GM12878 (cell line): ENCODE measurements around the gene DEGS2. TPM values are rescaled to one million over a fixed set of nuclear protein-coding genes. Genes with fewer than 3 reads are reported as not detected.
"Not testable (repeated sequence)": the region's sequence is repeated elsewhere in the genome, so short reads cannot be mapped to it uniquely, and the experiment has no call there.

ENCODE experiments used
- ATAC-seq: fragments of 200-7000 bp; cut with Tn5 transposase; 3 replicates; pipeline ENCODE4 v1.9.1; 2020; ENCODE audit warnings: mild to moderate bottlenecking, moderate library complexity
- BruUV-seq: library from RNA; stranded (reverse); fragments of 400-500 nt; replicated peaks from 2 replicates; lab custom pipeline; 2021; lab: Mats Ljungman, UMichigan
- CTCF ChIA-PET: fragments of 300-600 bp; sonication (Branson Sonifier 250); formaldehyde crosslinking; extraction: SDS; loops from one replicate; lab custom pipeline; 2021; ENCODE audit warnings: inconsistent platforms; lab: Yijun Ruan, JAX
- POLR2A ChIA-PET: fragments of 350-600 bp; formaldehyde crosslinking; extraction: SDS; loops from one replicate; lab custom pipeline; 2021; ENCODE audit warnings: inconsistent platforms; lab: Charles Lee
- RAD21 ChIA-PET: fragments of 300-600 bp; sonication (Branson Sonifier 250); formaldehyde crosslinking; loops from one replicate; lab custom pipeline; 2023; ENCODE audit warnings: antibody characterized with exemption; ENCODE audit not compliant: unreplicated experiment; lab: Charles Lee
- SMC1A ChIA-PET: fragments of 300-600 bp; sonication (Branson Sonifier 250); formaldehyde crosslinking; loops from one replicate; lab custom pipeline; 2023; ENCODE audit not compliant: unreplicated experiment, uncharacterized antibody; lab: Charles Lee
- DNase-seq: peaks from one replicate; pipeline ENCODE4 v3.0.0-alpha.2; 2011; ENCODE audit warnings: low read depth, low spot score
- FAIRE-seq: peaks from 3 replicates; lab custom pipeline; 2011; peaks lifted over from hg19 to GRCh38; lab: Jason Lieb, UNC
- H2AFZ ChIP-seq: 2 replicates; pipeline ENCODE4 v1.6.0; 2011; ENCODE audit warnings: low read depth, low read length, control low read depth; ENCODE audit not compliant: control insufficient read depth
- H3K27ac ChIP-seq: 2 replicates; pipeline ENCODE4 v1.5.1; 2011; ENCODE audit warnings: control low read depth; ENCODE audit not compliant: control insufficient read depth, insufficient read depth
- H3K27me3 ChIP-seq, 2 experiments: replicated peaks in 1 of 2; 2 replicates each; pipeline versions ENCODE4 v1.6.0 to v1.6.1; 2011; ENCODE audit warnings: low read length in 1 of 2; ENCODE audit not compliant: control insufficient read depth in 2 of 2, insufficient read depth in 2 of 2
- H3K36me3 ChIP-seq, 2 experiments: 2 replicates each; pipeline ENCODE4 v1.5.1; 2011; ENCODE audit warnings: low read length in 1 of 2; ENCODE audit not compliant: control insufficient read depth in 2 of 2, insufficient read depth in 2 of 2
- H3K4me1 ChIP-seq: 2 replicates; pipeline ENCODE4 v1.6.1; 2011; ENCODE audit warnings: mild to moderate bottlenecking, low read length, moderate library complexity, mixed read lengths; ENCODE audit not compliant: control insufficient read depth, insufficient read depth
- H3K4me2 ChIP-seq: 2 replicates; pipeline ENCODE4 v1.6.0; 2011; ENCODE audit warnings: control low read depth; ENCODE audit not compliant: control insufficient read depth, insufficient read depth
- H3K4me3 ChIP-seq: fragments of 200-600 bp; sonication (generic); 2 replicates; pipeline ENCODE4 v1.5.1; 2016
- H3K79me2 ChIP-seq: 2 replicates; pipeline ENCODE4 v1.6.0; 2011; ENCODE audit warnings: low read length; ENCODE audit not compliant: control insufficient read depth, insufficient read depth
- H3K9ac ChIP-seq: 2 replicates; pipeline ENCODE4 v1.8.0; 2011; ENCODE audit warnings: low read length, control low read depth, mixed read lengths; ENCODE audit not compliant: control insufficient read depth, insufficient read depth
- H3K9me3 ChIP-seq: replicated peaks from 3 replicates; pipeline ENCODE4 v1.5.1; 2011; ENCODE audit warnings: mild to moderate bottlenecking, low read length; ENCODE audit not compliant: control insufficient read depth, insufficient read depth
- H4K20me1 ChIP-seq: 2 replicates; pipeline ENCODE4 v1.6.0; 2011; ENCODE audit not compliant: control insufficient read depth, insufficient read depth
- CHD1 ChIP-seq: IDR thresholded peaks from 2 replicates; pipeline ENCODE4 v1.6.1; 2012; ENCODE audit warnings: low read depth, low read length, improper control_type of control experiment
- IKZF1 ChIP-seq: fragments of 450-650 bp; conservative IDR thresholded peaks from 2 replicates; pipeline ENCODE4 v1.6.1; 2017; ENCODE audit warnings: antibody characterized with exemption, mild to moderate bottlenecking
- IKZF2 ChIP-seq, 2 experiments: fragments of 450-650 bp; IDR thresholded peaks; 2 replicates each; pipeline ENCODE4 v1.6.1; 2017; ENCODE audit warnings: mild to moderate bottlenecking in 2 of 2, moderate library complexity in 2 of 2
- MLLT1 ChIP-seq: fragments of 450-650 bp; IDR thresholded peaks from 2 replicates; pipeline ENCODE4 v1.6.1; 2016; ENCODE audit warnings: mild to moderate bottlenecking
- NR2C2 ChIP-seq: IDR thresholded peaks from 2 replicates; pipeline ENCODE4 v1.6.1; 2011; ENCODE audit warnings: borderline replicate concordance, low read depth; ENCODE audit not compliant: control insufficient read depth, insufficient read length
- PAX8 ChIP-seq: fragments of 450-650 bp; IDR thresholded peaks from 2 replicates; pipeline ENCODE4 v1.6.1; 2017; ENCODE audit warnings: mild to moderate bottlenecking, moderate library complexity
- PML ChIP-seq: IDR thresholded peaks from 2 replicates; pipeline ENCODE4 v1.6.1; 2012; ENCODE audit warnings: low read length, inconsistent platforms
- RUNX3 ChIP-seq: IDR thresholded peaks from 2 replicates; pipeline ENCODE4 v1.6.1; 2012; ENCODE audit warnings: low read length, inconsistent platforms
- SIN3A ChIP-seq: IDR thresholded peaks from 2 replicates; pipeline ENCODE4 v1.6.1; 2012; ENCODE audit warnings: low read depth, low read length, improper control_type of control experiment
- TBL1XR1 ChIP-seq: IDR thresholded peaks from 2 replicates; pipeline ENCODE4 v1.6.1; 2012; ENCODE audit warnings: low read depth, low read length, improper control_type of control experiment
- WGBS: methylation state at CpG from one replicate; pipeline ENCODE4 v1.1.6; 2016; ENCODE audit warnings: low lambda C conversion rate; ENCODE audit not compliant: insufficient replicate concordance, insufficient coverage; ENCODE audit errors: missing lambda C conversion rate; 5-methylcytosine and 5-hydroxymethylcytosine counted together
- in situ Hi-C: fragments of 300-500 bp; cut with MboI; formaldehyde crosslinking; loops from 9 replicates; pipeline ENCODE4 v1.14.3; 2018; ENCODE audit warnings: mixed read lengths
- intact Hi-C: fragments of 100-400 bp; cut with micrococcal nuclease; formaldehyde crosslinking; loops from one replicate; pipeline ENCODE4 v1.14.2; 2022; ENCODE audit not compliant: unreplicated experiment
- polyA plus RNA-seq, 11 experiments: library from polyadenylated mRNA; depleted of rRNA in 4 of 11; unstranded in 6 of 11; stranded (reverse) in 5 of 11; fragments of >200 nt; fragmentation: Nextera tagmentation in 4 of 11; fragmentation: Illumina TruSeq in 1 of 11; extraction: Ambion mirVana in 4 of 11; extraction: Trizol in 1 of 11; gene quantifications; 1 replicate in 1 of 11; 2 replicates in 10 of 11; pipeline versions ENCODE4 v1.2.1 to v1.2.3, GENCODE V29; 2011 to 2016; ENCODE audit warnings: inconsistent platforms in 2 of 11, missing spikeins in 2 of 11, low read depth in 1 of 11
- total RNA-seq, 4 experiments: library from RNA; depleted of rRNA in 3 of 4; stranded (reverse); fragments of >200 nt in 3 of 4; fragmentation: Illumina TruSeq in 1 of 4; extraction: Trizol in 1 of 4; gene quantifications; 2 replicates each; pipeline versions ENCODE4 v1.2.1 to v1.2.3, GENCODE V29; 2013 to 2021
- TF ChIP-seq, protein P1 (sequence below): fragments of 450-650 bp; IDR thresholded peaks from 2 replicates; pipeline ENCODE4 v1.6.1; 2017; ENCODE audit warnings: mild to moderate bottlenecking, moderate library complexity

Gene DEGS2
- total and polyA plus RNA-seq, 10 of the 15 experiments (the other 5 are each of a cell fraction or from before 2014, with no cell fraction given): 0.01 to 2.5 (median 0.45) TPM; not detected in 1

DNA sequence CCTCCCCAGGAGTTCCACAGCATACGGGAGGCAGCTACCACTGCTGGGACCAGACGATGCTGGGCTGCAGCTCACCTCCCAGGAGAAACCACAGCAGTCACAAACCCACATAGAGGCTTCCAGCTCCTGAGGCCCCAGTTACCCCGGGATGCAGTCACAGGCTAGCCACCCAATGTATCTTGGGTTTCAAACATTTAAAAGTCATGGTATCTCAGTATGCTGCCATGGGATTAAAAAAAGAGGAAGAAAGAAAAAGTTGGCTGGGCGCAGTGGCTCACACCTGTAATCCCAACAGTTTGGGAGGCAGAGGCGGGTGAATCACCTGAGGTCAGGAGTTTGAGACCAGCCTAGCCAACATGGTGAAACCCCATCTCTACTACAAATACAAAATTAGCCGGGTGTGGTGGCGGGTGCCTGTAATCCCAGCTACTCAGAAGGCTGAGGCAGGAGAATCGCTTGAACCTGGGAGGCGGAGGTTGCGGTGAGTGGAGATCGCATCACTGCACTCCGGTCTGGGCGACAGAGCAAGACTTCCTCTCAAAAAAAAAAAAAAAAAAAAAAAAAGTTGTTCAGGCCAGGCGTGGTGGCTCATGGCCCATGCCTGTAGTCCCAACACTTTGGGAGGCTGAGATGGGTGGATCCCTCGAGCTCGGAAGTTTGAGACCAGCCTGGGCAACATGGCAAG lies 1.8 kb downstream of the DEGS2 start:
- H3K4me2 ChIP-seq, intact Hi-C loops, H3K36me3 ChIP-seq, FAIRE-seq, DNase-seq, H3K9me3 ChIP-seq, in situ Hi-C loops, H3K79me2 ChIP-seq, H4K20me1 ChIP-seq, H3K27ac ChIP-seq, H3K4me3 ChIP-seq, BruUV-seq, SMC1A ChIA-PET, H3K9ac ChIP-seq, H3K27me3 ChIP-seq, H2AFZ ChIP-seq: not testable (repeated sequence)
- ChIA-PET POLR2A (interaction anchor here (0.7 kb wide), 2 partner anchors 92 to 142 kb away, joined by 4 read pairs; partner anchors contain the start of gene EVL), RAD21 (interaction anchor here (0.6 to 1.8 kb wide), 3 partner anchors 38 to 87 kb away, joined by 3 to 4 read pairs (median 3); no protein-coding TSS in a partner anchor), CTCF (interaction anchor here (1.0 to 1.8 kb wide), 4 partner anchors 35 to 85 kb away, joined by 3 to 6 read pairs (median 4); no protein-coding TSS in a partner anchor)
- peak in 1 of 2 experiments; percentile 61; a peak in 3 of 4 replicates for TF ChIP-seq IKZF2 (IDR thresholded peaks at IDR 0.05)
- peak; percentile 34; the same call in 1 of the 2 replicates for TF ChIP-seq IKZF1
- peak; percentile 17; the same call in 1 of the 2 replicates for TF ChIP-seq RUNX3
- peak; percentile 50 for ATAC-seq
- H3K4me1 ChIP-seq: peaks cover 15% of the 10 kb centered on the region
- under 1% methylated on average over 14 of the region's 16 CpGs for WGBS

- Histone ChIP-seq H3K9me3 (no peaks in the 10 kb centered on the region; the same call in 2 of the 3 replicates), H3K79me2 (no peaks in the 10 kb centered on the region), H3K27ac (no peak overlapping the region), H3K4me2 (no peak overlapping the region), H3K27me3 (peaks cover 3 to 5% of the 10 kb centered on the region in 2 experiments; a peak in 3 of 4 replicates), H4K20me1 (no peaks in the 10 kb centered on the region), H3K9ac (no peak overlapping the region), H2AFZ (no peak overlapping the region), H3K4me3 (no peak overlapping the region), H3K36me3 (no peaks in the 10 kb centered on the region), H3K4me1 (peaks cover 15% of the 10 kb centered on the region)
- ATAC-seq: no peak
- intact Hi-C loops (no loop called here), in situ Hi-C loops (no loop called here)
- RAD21 ChIA-PET: interaction anchor here (1.8 kb wide), 1 partner anchor 86 kb away, joined by 3 read pairs; no protein-coding TSS in a partner anchor
- no peak for FAIRE-seq
- WGBS: 62% methylated on average over 6 of the region's 6 CpGs
- SMC1A ChIA-PET: no interaction called here
- POLR2A ChIA-PET: no interaction called here
- CTCF ChIA-PET: interaction anchor here (0.6 to 1.8 kb wide), 6 partner anchors 36 to 175 kb away, joined by 3 to 6 read pairs (median 3); no protein-coding TSS in a partner anchor
- no TSS peak for BruUV-seq
- no peak for DNase-seq
- TF ChIP-seq PML (no peak), TBL1XR1 (no peak), PAX8 (no peak), CHD1 (no peak), IKZF2 (IDR thresholded peaks at IDR 0.05) (no peak), SIN3A (no peak), MLLT1 (no peak), NR2C2 (no peak)
- TF ChIP-seq, protein P1, sequence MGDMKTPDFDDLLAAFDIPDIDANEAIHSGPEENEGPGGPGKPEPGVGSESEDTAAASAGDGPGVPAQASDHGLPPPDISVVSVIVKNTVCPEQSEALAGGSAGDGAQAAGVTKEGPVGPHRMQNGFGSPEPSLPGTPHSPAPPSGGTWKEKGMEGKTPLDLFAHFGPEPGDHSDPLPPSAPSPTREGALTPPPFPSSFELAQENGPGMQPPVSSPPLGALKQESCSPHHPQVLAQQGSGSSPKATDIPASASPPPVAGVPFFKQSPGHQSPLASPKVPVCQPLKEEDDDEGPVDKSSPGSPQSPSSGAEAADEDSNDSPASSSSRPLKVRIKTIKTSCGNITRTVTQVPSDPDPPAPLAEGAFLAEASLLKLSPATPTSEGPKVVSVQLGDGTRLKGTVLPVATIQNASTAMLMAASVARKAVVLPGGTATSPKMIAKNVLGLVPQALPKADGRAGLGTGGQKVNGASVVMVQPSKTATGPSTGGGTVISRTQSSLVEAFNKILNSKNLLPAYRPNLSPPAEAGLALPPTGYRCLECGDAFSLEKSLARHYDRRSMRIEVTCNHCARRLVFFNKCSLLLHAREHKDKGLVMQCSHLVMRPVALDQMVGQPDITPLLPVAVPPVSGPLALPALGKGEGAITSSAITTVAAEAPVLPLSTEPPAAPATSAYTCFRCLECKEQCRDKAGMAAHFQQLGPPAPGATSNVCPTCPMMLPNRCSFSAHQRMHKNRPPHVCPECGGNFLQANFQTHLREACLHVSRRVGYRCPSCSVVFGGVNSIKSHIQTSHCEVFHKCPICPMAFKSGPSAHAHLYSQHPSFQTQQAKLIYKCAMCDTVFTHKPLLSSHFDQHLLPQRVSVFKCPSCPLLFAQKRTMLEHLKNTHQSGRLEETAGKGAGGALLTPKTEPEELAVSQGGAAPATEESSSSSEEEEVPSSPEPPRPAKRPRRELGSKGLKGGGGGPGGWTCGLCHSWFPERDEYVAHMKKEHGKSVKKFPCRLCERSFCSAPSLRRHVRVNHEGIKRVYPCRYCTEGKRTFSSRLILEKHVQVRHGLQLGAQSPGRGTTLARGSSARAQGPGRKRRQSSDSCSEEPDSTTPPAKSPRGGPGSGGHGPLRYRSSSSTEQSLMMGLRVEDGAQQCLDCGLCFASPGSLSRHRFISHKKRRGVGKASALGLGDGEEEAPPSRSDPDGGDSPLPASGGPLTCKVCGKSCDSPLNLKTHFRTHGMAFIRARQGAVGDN: no peak
These were observed 2.7 kb downstream of the DEGS2 start for GRCh38 chr14:100156776-100157175.
